Kidney (tissue), 14 donors: Measurements from ENCODE around the gene GPR65. TPM values are rescaled to one million over a fixed set of nuclear protein-coding genes. Genes with fewer than 3 reads are reported as not detected.

ENCODE experiments used
- DNase-seq, 5 donors: peaks; one replicate each; pipeline ENCODE4 v3.0.0-alpha.2; 2013 to 2020
- FAIRE-seq: peaks from 2 replicates; lab custom pipeline; 2012; peaks lifted over from hg19 to GRCh38; lab: Jason Lieb, UNC
- H3K27ac ChIP-seq, 2 donors: one replicate each; pipeline ENCODE4 v1.7.0; 2013; ENCODE audit warnings: low read depth in 2 of 2, low read length in 2 of 2, inconsistent platforms in 1 of 2
- H3K27me3 ChIP-seq: one replicate; pipeline ENCODE4 v1.7.1; 2013; ENCODE audit warnings: low read length, inconsistent platforms; ENCODE audit not compliant: control insufficient read depth, insufficient read depth
- H3K36me3 ChIP-seq, 3 donors: one replicate each; pipeline versions ENCODE4 v1.7.0 to v1.7.1; 2013; ENCODE audit warnings: low read length in 3 of 3, control low read depth in 1 of 3, inconsistent platforms in 1 of 3; ENCODE audit not compliant: insufficient read depth in 3 of 3, control insufficient read depth in 2 of 3
- H3K4me1 ChIP-seq, 3 donors: one replicate each; pipeline versions ENCODE4 v1.7.0 to v1.7.1; 2013; ENCODE audit warnings: low read length in 3 of 3, inconsistent platforms in 1 of 3, low read depth in 1 of 3; ENCODE audit not compliant: control insufficient read depth in 2 of 3, insufficient read depth in 2 of 3
- H3K4me3 ChIP-seq, 3 donors: one replicate each; pipeline versions ENCODE4 v1.7.0 to v1.8.1; 2013; ENCODE audit warnings: low read length in 3 of 3, control low read depth in 1 of 3, inconsistent platforms in 1 of 3
- H3K9ac ChIP-seq, 3 donors: one replicate each; pipeline versions ENCODE4 v1.7.0 to v1.7.1; 2013; ENCODE audit warnings: low read length in 3 of 3, control low read depth in 1 of 3, inconsistent platforms in 1 of 3
- H3K9me3 ChIP-seq, 3 donors: one replicate each; pipeline versions ENCODE4 v1.7.0 to v1.7.1; 2013; ENCODE audit warnings: low read length in 3 of 3, control low read depth in 1 of 3, inconsistent platforms in 1 of 3; ENCODE audit not compliant: control insufficient read depth in 2 of 3, insufficient read depth in 1 of 3
- CTCF ChIP-seq: IDR thresholded peaks from 3 replicates; pipeline ENCODE4 v1.5.1; 2012; ENCODE audit warnings: mild to moderate bottlenecking, moderate library complexity, borderline replicate concordance; ENCODE audit not compliant: insufficient read depth; ENCODE audit errors: extremely low read depth
- intact Hi-C: fragments of 100-400 bp; cut with DNase I; formaldehyde crosslinking; loops from one replicate; pipeline ENCODE4 v1.11.1; 2022
- polyA plus RNA-seq: library from polyadenylated mRNA; stranded (reverse); fragments of 350-450 nt; fragmentation: Illumina TruSeq; extraction: RNeasy Lipid Tissue Mini Kit (QIAGEN cat#74804); gene quantifications from one replicate; pipeline ENCODE4 v1.2.3, GENCODE V29; 2014; ENCODE audit warnings: low read depth, low replicate concordance; ENCODE audit not compliant: insufficient read depth
- total RNA-seq: library from RNA; stranded (reverse); fragmentation: NEBNext Ultra II Directional; extraction: Animal tissue kit (Norgen Biotek cat#: 25700); gene quantifications from one replicate; pipeline ENCODE4 v1.2.1, GENCODE V29; 2021
- donor health status: control.
- donor health status: control.
- donor health status: control.
- donor health status: control.
- donor health status: control.
- donor health status: DM: yes; HTN: yes; CAD: no.
- donor health status: Normal renal cell carcinoma (clear cell type).

Gene GPR65
- total and polyA plus RNA-seq, 2 donors from 2014 or later: 0.62 to 3.8 TPM

DNA sequence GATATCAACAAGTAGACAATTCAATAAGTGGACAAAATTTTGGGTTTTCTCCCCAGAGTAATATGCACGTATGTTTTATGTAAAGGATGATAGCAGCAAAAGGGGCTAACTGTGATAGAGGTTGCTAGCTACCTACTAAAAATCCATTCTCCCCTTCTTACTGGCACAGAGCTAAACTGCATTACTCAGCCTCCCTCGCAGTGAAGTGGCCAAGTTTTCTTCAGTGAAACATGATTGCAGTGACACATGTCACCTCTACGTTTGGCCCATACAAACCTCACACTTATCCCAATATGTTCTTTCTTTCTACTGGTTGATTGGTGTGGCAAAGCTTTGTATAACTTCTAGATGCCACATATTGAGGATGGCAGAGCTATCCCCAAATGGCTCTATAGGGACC is 34.3 kb downstream of the GPR65 start:
- no peak overlapping the region for H3K4me3 ChIP-seq
- H3K27me3 ChIP-seq: no peaks in the 10 kb centered on the region
- no peaks in the 10 kb centered on the region for H3K9me3 ChIP-seq
- no peak for FAIRE-seq
- no peak for TF ChIP-seq CTCF
- no peak overlapping the region for H3K9ac ChIP-seq
- intact Hi-C loops: no loop called here
- no peaks in the 10 kb centered on the region for H3K4me1 ChIP-seq
- no peaks in the 10 kb centered on the region for H3K36me3 ChIP-seq
- no peak for DNase-seq
- no peak overlapping the region for H3K27ac ChIP-seq

DNA sequence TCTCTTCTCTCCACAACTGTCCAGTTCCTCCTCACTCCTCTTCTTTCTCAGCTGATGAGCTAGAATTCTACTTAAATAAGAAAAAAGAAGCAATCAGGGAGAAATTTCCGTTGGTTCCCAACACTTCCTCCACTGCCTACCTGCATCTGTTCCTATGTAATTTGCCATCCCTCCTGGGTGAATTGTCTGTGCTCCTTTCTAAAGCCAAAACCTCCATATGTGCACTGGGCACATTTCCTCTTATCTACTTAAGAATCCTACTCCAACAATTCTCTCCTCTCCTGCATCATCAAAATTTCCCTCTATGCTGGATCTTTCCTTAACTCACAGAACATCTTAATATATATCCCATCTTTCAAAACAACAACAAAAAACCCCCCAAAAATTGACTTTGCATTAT is 35.2 kb downstream of the GPR65 start:
- Histone ChIP-seq H3K9ac (no peak overlapping the region), H3K9me3 (no peaks in the 10 kb centered on the region), H3K27ac (no peak overlapping the region), H3K4me3 (no peak overlapping the region), H3K27me3 (no peaks in the 10 kb centered on the region), H3K4me1 (no peaks in the 10 kb centered on the region), H3K36me3 (no peaks in the 10 kb centered on the region)
- intact Hi-C loops: no loop called here
- no peak for FAIRE-seq
- DNase-seq: no peak
- no peak for TF ChIP-seq CTCF

GRCh38 chr14:88043529-88044443 is 38.9 kb downstream of the GPR65 start:
- intact Hi-C loops: no loop called here
- DNase-seq: no peak
- no peak overlapping the region for H3K27ac ChIP-seq
- H3K36me3 ChIP-seq: no peaks in the 10 kb centered on the region
- H3K9ac ChIP-seq: no peak overlapping the region
- no peaks in the 10 kb centered on the region for H3K9me3 ChIP-seq
- no peak overlapping the region for H3K4me3 ChIP-seq
- no peak for FAIRE-seq
- TF ChIP-seq CTCF: no peak
- no peaks in the 10 kb centered on the region for H3K4me1 ChIP-seq
- H3K27me3 ChIP-seq: no peaks in the 10 kb centered on the region

GRCh38 chr14:88044444-88044758 is 39.5 kb downstream of the GPR65 start:
- Histone ChIP-seq H3K4me3 (no peak overlapping the region), H3K36me3 (no peaks in the 10 kb centered on the region), H3K4me1 (no peaks in the 10 kb centered on the region), H3K27me3 (no peaks in the 10 kb centered on the region), H3K27ac (no peak overlapping the region), H3K9me3 (no peaks in the 10 kb centered on the region), H3K9ac (no peak overlapping the region)
- intact Hi-C loops: no loop called here
- TF ChIP-seq CTCF: no peak
- no peak for DNase-seq
- no peak for FAIRE-seq
